Peyer's patch (tissue), 4 donors: ENCODE results near the gene C20orf202.

Source experiments
- POLR2A ChIP-seq, 2 donors: fragments of 450-650 bp; IDR thresholded peaks; one replicate each; pipeline ENCODE4 v1.5.1; 2017; ENCODE audit warnings: antibody characterized with exemption in 2 of 2, mild to moderate bottlenecking in 2 of 2, moderate library complexity in 2 of 2
- TF ChIP-seq, protein P1 (sequence below), 6 experiments: fragments of 450-650 bp in 4 of 6; fragments of 200-600 bp in 2 of 6; sonication (generic) in 1 of 6; IDR thresholded peaks; one replicate each; pipeline ENCODE4 v1.5.1; 2017 to 2019; ENCODE audit warnings: antibody characterized with exemption in 6 of 6, mild to moderate bottlenecking in 3 of 6, moderate library complexity in 1 of 6

DNA sequence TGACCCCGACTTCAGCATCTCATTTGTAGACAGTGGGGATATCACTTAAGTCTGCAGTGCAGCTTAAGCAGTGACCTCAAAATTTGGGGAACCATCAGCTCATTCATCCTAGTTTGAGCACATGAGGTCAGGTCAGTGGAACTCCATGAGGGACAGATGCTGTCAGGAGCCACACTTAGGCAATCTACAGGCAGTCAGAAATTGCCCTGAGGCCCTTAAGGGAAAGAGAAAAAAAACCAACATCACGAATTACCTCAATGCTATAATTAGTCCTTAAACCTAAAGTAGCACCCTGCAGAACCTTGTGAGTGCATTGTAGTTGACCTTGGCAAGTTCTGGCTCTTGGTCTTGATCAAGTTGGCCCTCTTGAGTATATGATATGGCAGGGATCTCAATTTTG, 39.6 kb upstream of the C20orf202 start:
- TF ChIP-seq, protein P1, sequence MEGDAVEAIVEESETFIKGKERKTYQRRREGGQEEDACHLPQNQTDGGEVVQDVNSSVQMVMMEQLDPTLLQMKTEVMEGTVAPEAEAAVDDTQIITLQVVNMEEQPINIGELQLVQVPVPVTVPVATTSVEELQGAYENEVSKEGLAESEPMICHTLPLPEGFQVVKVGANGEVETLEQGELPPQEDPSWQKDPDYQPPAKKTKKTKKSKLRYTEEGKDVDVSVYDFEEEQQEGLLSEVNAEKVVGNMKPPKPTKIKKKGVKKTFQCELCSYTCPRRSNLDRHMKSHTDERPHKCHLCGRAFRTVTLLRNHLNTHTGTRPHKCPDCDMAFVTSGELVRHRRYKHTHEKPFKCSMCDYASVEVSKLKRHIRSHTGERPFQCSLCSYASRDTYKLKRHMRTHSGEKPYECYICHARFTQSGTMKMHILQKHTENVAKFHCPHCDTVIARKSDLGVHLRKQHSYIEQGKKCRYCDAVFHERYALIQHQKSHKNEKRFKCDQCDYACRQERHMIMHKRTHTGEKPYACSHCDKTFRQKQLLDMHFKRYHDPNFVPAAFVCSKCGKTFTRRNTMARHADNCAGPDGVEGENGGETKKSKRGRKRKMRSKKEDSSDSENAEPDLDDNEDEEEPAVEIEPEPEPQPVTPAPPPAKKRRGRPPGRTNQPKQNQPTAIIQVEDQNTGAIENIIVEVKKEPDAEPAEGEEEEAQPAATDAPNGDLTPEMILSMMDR (IDR thresholded peaks at IDR 0.05): no peak
- TF ChIP-seq POLR2A (IDR thresholded peaks at IDR 0.05): no peak
